Activated naive CD4-positive, alpha-beta T cell treated with anti-CD3 and anti-CD28 coated beads for 36 hours (primary cell): ENCODE data around the gene ALLC. TPM values are rescaled to one million over a fixed set of nuclear protein-coding genes. Genes with fewer than 3 reads are reported as not detected.

Experiments
- CTCF ChIA-PET: fragments of 350-600 bp; sonication (Branson Sonifier 250); formaldehyde crosslinking; loops from one replicate; lab custom pipeline; 2021; ENCODE audit warnings: antibody characterized with exemption; lab: Charles Lee
- DNase-seq: peaks from one replicate; pipeline ENCODE4 v3.0.0-alpha.2; 2020
- H3K27ac Mint-ChIP-seq: one replicate; pipeline ENCODE4 v1.8.0; 2021; ENCODE audit warnings: mild to moderate bottlenecking, mixed read lengths
- H3K27me3 Mint-ChIP-seq: one replicate; pipeline ENCODE4 v1.8.0; 2021; ENCODE audit warnings: low read depth, mixed read lengths
- H3K36me3 Mint-ChIP-seq: one replicate; pipeline ENCODE4 v1.8.0; 2021; ENCODE audit warnings: low read depth, mixed read lengths
- H3K4me1 Mint-ChIP-seq: one replicate; pipeline ENCODE4 v1.8.0; 2021; ENCODE audit warnings: low read depth, mixed read lengths
- H3K4me3 Mint-ChIP-seq: one replicate; pipeline ENCODE4 v1.8.0; 2021; ENCODE audit warnings: mild to moderate bottlenecking, moderate library complexity, mixed read lengths
- H3K9me3 Mint-ChIP-seq: one replicate; pipeline ENCODE4 v1.8.0; 2021; ENCODE audit warnings: mixed read lengths
- intact Hi-C: fragments of 100-400 bp; cut with micrococcal nuclease; formaldehyde crosslinking; loops from one replicate; pipeline ENCODE4 v1.15.1; 2023
- total RNA-seq, 2 experiments: library from RNA; stranded (reverse); gene quantifications; one replicate each; pipeline ENCODE4 v1.2.3, GENCODE V29; 2021

The ALLC gene
- total RNA-seq, 2 experiments from 2014 or later: not detected

DNA sequence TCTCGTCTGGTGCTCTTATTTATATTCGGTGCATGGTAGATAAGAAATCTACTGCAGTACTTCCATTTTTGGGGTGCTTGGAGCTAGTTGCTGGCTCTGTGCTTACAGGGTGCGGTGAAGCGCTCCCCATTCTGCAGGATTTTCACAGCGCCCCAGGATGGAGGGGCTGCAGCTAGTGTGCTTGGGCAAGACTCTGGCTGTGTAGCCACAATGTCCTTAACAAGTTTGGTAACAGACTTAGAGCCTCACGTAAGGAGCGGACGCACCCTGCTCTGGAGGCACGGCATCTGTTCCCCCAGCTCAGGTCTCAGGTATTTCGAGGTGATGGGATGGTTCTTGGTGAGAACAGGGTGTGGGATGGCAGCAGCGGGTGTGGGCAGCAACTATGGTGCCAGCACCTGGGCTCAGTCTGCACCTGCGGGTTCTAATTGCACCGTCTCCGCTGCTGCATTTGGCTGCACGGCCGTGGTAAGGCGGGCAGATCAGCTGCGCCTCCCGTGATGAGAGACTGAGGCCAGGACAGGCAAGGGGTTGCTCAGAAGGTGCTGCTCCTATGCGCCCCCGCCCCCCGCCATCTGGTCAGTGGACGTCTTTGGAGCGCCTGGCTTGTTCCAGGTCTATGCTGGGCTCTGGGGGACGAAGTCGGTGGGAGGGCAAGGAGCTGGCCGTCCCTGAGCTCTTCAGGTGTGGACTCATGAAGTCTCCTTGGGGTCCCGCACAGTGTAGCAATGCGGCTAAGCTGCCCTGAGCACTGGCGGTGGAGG, 20.1 kb upstream of the ALLC start:
- no peaks in the 10 kb centered on the region for H3K36me3 Mint-ChIP-seq
- DNase-seq: no peak
- no peaks in the 10 kb centered on the region for H3K4me1 Mint-ChIP-seq
- H3K27me3 Mint-ChIP-seq: no peaks in the 10 kb centered on the region
- intact Hi-C loops: no loop called here
- H3K4me3 Mint-ChIP-seq: no peak overlapping the region
- H3K27ac Mint-ChIP-seq: no peak overlapping the region
- no peaks in the 10 kb centered on the region for H3K9me3 Mint-ChIP-seq
- CTCF ChIA-PET: no interaction called here

DNA sequence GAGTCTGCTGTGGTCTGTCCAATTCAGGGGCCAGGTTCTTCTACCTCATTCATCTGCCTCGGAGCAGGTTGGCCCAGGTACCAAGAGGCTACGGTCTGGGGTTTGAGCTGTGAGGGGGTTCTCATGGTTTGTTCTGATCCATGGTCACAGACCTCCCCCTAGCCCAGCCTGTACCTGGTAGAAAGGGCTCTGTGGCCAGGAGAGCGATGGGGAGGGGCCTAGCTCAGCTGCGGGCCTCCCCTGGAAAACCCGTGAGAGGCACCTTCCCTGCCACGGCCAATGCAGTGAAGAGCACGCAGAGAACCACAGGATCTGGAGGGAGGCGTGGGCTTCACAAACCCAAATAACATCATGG, 19.6 kb upstream of the ALLC start:
- Mint-ChIP-seq H3K27ac (no peak overlapping the region), H3K27me3 (no peaks in the 10 kb centered on the region), H3K9me3 (no peaks in the 10 kb centered on the region), H3K4me3 (no peak overlapping the region), H3K36me3 (no peaks in the 10 kb centered on the region), H3K4me1 (no peaks in the 10 kb centered on the region)
- CTCF ChIA-PET: no interaction called here
- intact Hi-C loops: no loop called here
- no peak for DNase-seq

DNA sequence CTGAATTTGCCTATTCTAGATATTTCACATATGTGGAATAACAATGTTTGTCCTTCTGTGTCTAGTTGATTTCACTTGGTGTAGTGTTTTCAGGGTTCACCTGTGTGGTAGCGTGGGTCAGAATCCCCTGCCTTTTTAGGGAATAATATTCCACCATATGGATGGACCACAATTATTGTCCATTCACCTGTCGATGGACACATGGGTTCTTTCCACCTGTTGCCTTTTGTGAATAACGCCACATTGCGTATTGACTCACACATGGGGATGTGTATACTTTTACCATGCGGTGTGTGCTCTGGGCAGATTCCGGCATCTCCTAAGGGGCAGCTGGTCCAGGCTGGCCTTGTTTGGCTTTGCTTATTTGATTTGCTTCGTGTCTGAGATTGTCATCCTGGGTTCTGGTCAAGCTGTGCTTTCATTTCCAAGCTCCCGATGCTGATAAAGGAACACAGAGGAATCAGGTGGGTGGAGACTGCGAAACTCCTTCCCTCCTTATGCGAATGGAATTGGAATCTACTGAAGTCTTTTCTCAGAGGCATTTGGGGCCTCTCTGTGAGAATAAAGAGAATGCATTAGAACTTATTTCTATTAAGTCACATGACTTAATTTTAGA, 18.9 kb upstream of the ALLC start:
- CTCF ChIA-PET: no interaction called here
- Mint-ChIP-seq H3K9me3 (no peaks in the 10 kb centered on the region), H3K27ac (no peak overlapping the region), H3K4me1 (no peaks in the 10 kb centered on the region), H3K27me3 (no peaks in the 10 kb centered on the region), H3K36me3 (no peaks in the 10 kb centered on the region), H3K4me3 (no peak overlapping the region)
- intact Hi-C loops: no loop called here
- no peak for DNase-seq

DNA sequence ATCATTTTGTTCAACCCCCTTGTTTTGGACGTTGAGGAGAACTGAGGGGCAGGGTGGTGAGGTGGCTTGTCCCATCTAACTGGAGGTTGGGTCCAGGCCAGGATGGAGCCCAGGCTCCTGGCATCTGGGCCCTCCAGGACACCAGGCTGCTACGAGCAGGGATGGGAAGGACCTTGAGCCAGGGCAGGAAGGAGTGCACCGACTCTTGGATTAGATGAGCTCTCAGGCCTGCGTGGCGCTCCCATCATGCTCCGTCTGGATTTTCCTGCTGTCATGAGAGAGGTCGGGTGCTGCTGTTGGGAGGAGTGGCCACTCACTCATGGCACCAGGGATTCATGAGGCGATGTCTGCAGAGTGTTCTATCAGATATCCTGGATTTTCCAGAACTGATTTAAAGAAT, 18.3 kb upstream of the ALLC start:
- Mint-ChIP-seq H3K4me3 (no peak overlapping the region), H3K4me1 (no peaks in the 10 kb centered on the region), H3K27me3 (no peaks in the 10 kb centered on the region), H3K27ac (no peak overlapping the region), H3K36me3 (no peaks in the 10 kb centered on the region), H3K9me3 (no peaks in the 10 kb centered on the region)
- CTCF ChIA-PET: no interaction called here
- DNase-seq: no peak
- intact Hi-C loops: no loop called here

DNA sequence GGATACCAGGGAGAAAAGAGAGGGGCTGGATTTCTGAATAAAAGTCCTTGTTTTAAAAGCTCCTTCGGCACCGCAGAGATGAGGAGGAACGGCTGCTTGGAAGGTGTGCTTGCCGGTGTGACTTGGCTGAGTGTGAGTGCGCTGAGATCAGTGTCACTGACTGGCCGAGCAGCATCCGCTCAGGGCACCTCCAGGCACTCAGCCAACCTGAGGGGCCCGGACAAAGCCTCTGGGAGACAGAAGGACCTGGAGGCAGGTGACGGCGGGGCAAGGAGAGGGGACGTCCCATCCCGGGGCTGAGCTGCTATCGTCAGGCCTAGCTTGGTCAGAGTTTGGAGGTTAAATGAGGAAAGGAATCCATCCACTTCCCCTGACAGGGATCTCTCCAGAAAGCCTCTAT, 16.8 kb upstream of the ALLC start:
- no peaks in the 10 kb centered on the region for H3K4me1 Mint-ChIP-seq
- DNase-seq: no peak
- no peaks in the 10 kb centered on the region for H3K9me3 Mint-ChIP-seq
- H3K27ac Mint-ChIP-seq: no peak overlapping the region
- CTCF ChIA-PET: no interaction called here
- no peaks in the 10 kb centered on the region for H3K27me3 Mint-ChIP-seq
- intact Hi-C loops: no loop called here
- no peak overlapping the region for H3K4me3 Mint-ChIP-seq
- H3K36me3 Mint-ChIP-seq: no peaks in the 10 kb centered on the region

DNA sequence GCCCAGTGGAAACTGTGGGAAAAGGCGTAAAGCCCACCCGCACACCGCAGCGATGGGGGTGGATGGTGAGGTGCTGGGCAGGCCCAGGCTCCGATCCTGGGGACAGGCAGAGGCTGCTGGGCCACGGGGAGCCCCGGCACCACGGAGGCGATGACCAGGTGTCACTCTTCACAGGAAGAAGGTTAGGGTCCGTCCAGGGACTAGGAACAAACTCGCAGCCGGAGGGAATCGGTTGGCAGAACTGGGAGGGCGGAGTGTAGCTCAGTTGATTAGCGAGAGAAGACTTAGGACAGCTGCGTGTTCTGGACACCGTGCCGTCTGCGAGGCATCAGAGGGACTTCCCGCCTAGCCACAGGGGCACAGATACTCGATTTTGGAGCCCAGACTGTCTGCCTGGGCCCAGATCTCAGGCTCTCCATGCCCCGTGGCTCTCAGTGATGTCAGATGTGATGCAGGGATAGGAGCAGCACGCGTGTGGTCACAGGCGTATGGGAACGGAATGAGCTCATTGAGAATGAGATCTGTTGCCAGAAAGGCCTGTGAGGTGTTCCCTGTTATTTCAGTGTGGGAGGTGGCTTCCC, 16.1 kb upstream of the ALLC start:
- intact Hi-C loops: no loop called here
- Mint-ChIP-seq H3K36me3 (no peaks in the 10 kb centered on the region), H3K4me1 (no peaks in the 10 kb centered on the region), H3K9me3 (no peaks in the 10 kb centered on the region), H3K4me3 (no peak overlapping the region), H3K27me3 (no peaks in the 10 kb centered on the region), H3K27ac (no peak overlapping the region)
- DNase-seq: no peak
- CTCF ChIA-PET: interaction anchor here (1.3 kb wide), 1 partner anchor 10 kb away, joined by 4 read pairs; no protein-coding TSS in a partner anchor

DNA sequence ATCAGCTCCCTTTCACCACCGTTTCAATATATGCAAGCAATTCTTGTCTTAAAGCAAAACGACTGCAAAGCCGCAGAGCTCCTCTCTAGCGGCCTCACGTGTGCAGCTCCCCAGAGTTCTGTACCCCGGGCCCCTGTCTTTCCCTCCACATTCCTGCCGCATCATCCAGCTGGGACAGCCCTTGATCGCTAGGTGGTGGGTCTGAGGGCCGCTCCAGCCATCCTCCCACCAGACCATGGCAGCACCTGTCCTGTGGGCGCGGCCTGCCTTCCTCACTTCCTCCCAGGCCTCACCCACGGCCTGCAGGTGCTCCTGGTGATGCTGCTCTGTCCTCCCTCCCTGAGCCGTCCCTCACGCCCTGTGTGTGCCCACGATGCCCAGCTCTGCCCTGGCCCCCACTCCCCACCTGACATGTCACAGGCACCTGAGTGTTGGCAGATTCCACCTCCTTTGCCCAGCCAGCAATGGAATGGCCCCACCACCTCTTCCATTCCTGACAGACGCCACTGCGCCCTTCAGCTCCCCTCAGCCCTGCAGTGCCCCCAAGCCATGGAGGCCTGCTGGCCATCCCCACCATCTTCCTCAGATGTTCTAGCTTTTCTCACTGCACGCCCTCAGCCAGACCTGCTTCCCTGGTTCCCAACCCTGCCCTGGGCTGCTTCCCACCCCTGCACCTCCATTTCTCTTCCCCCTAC, 15.3 kb upstream of the ALLC start:
- Mint-ChIP-seq H3K36me3 (no peaks in the 10 kb centered on the region), H3K4me3 (no peak overlapping the region), H3K27ac (no peak overlapping the region), H3K4me1 (no peaks in the 10 kb centered on the region), H3K9me3 (no peaks in the 10 kb centered on the region), H3K27me3 (no peaks in the 10 kb centered on the region)
- DNase-seq: no peak
- intact Hi-C loops: no loop called here
- CTCF ChIA-PET: interaction anchor here (1.3 kb wide), 1 partner anchor 9 kb away, joined by 4 read pairs; no protein-coding TSS in a partner anchor

DNA sequence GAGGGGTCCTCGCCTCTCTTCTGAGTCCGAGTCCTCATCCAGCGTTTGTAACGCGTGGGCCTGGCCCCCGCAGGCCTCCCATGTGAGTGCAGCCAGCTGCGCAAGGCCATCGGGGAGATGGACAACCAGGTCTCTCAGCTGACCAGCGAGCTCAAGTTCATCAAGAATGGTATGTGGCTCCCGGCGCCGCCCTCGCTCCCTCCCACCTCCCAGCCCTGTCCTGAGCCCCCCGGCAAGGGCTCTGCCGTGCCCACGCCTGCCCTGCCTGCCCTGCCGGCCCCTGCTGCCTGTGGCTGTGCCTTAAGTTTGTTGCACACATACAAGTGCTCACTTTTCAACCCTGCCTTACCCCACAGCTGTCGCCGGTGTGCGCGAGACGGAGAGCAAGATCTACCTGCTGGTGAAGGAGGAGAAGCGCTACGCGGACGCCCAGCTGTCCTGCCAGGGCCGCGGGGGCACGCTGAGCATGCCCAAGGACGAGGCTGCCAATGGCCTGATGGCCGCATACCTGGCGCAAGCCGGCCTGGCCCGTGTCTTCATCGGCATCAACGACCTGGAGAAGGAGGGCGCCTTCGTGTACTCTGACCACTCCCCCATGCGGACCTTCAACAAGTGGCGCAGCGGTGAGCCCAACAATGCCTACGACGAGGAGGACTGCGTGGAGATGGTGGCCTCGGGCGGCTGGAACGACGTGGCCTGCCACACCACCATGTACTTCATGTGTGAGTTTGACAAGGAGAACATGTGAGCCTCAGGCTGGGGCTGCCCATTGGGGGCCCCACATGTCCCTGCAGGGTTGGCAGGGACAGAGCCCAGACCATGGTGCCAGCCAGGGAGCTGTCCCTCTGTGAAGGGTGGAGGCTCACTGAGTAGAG, 14.4 kb upstream of the ALLC start:
- Mint-ChIP-seq H3K36me3 (no peaks in the 10 kb centered on the region), H3K4me3 (no peak overlapping the region), H3K4me1 (no peaks in the 10 kb centered on the region), H3K27me3 (no peaks in the 10 kb centered on the region), H3K27ac (no peak overlapping the region), H3K9me3 (no peaks in the 10 kb centered on the region)
- intact Hi-C loops: no loop called here
- DNase-seq: no peak
- CTCF ChIA-PET: interaction anchor here (1.0 to 1.3 kb wide), 2 partner anchors 8 to 9 kb away, joined by 3 to 4 read pairs; no protein-coding TSS in a partner anchor

DNA sequence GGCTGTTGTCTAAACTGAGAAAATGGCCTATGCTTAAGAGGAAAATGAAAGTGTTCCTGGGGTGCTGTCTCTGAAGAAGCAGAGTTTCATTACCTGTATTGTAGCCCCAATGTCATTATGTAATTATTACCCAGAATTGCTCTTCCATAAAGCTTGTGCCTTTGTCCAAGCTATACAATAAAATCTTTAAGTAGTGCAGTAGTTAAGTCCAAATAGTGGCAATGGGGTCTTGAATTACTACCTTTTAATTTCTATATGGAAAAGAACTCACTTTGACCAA, 13.8 kb upstream of the ALLC start:
- H3K27ac Mint-ChIP-seq: no peak overlapping the region
- no peaks in the 10 kb centered on the region for H3K9me3 Mint-ChIP-seq
- H3K4me1 Mint-ChIP-seq: no peaks in the 10 kb centered on the region
- no peak overlapping the region for H3K4me3 Mint-ChIP-seq
- H3K36me3 Mint-ChIP-seq: no peaks in the 10 kb centered on the region
- intact Hi-C loops: no loop called here
- no peak for DNase-seq
- no peaks in the 10 kb centered on the region for H3K27me3 Mint-ChIP-seq
- CTCF ChIA-PET: interaction anchor here (1.0 kb wide), 1 partner anchor 9 kb away, joined by 3 read pairs; no protein-coding TSS in a partner anchor

DNA sequence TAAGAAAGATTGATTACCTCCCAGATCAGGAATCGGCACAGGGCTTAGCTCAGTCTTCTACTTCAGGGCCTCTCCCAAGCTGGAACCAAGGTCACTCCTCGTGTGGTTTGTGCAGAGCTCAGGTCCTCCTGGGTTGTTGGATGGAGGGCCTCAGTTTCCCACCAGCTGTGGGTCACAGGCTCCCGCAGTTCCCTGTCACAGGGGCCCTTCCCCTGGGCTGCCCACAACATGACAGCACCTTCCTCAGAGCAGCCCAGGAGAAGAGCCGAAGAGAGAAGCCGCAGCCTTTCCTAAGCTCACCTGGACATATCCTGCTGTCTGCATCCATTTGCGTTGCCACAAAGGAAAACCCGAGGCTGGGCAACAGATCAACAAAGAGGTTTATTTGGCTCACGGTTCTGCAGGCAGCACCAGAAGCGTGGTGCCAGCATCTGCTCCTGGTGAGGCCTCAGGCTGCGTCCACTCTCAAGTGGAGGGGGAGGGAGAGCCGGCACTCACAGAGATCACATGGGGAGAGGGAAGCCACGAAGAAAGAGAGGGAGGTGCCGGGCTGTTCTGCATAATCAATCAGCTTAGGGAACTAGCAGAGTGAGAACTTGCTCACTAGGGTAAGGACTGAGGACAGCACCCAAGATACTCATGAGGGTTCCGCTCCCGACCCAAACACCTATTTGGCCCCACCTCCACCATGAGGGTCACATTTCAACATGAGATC, 13.0 kb upstream of the ALLC start:
- Mint-ChIP-seq H3K27me3 (no peaks in the 10 kb centered on the region), H3K36me3 (no peaks in the 10 kb centered on the region), H3K4me1 (no peaks in the 10 kb centered on the region), H3K4me3 (no peak overlapping the region), H3K9me3 (no peaks in the 10 kb centered on the region), H3K27ac (no peak overlapping the region)
- intact Hi-C loops: no loop called here
- DNase-seq: no peak
- CTCF ChIA-PET: no interaction called here

DNA sequence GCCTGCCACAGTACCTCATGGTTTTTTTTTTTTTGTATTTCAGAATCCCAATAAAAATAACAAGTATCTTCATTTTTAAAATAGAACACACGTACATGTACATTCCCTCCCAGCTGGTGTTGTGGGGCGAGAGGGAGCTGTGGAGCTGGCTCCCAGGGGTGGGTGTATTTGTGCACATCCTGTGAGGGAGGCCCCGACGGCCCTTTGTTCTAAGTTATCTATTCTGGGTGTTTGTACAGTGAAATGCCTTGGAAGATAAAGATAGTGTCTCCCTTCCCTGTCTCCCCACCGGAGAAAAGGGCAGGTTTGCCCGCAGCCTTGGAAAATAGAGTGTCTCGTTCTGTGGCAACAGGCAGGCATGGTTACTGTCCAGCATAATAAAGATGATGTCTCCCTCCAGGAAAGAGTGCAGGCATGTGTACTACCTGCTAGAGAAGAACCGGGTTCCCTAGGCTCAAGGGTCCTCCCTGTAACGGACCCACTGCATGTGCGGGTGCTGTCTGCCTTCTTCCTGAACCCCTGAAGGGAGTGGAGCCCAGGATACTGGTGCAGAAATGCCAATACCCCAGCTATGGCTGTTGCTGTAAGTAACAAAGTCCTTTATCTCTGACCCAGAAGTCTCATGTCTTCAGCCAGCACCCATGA, 12.1 kb upstream of the ALLC start:
- Mint-ChIP-seq H3K27me3 (no peaks in the 10 kb centered on the region), H3K4me1 (peaks cover 2% of the 10 kb centered on the region), H3K36me3 (no peaks in the 10 kb centered on the region), H3K4me3 (no peak overlapping the region), H3K9me3 (no peaks in the 10 kb centered on the region), H3K27ac (no peak overlapping the region)
- intact Hi-C loops: no loop called here
- DNase-seq: no peak
- CTCF ChIA-PET: no interaction called here
